GM19023 (cell line): ENCODE data around the gene ADAP1.

Experiments used
- ATAC-seq: cut with Tn5 transposase; IDR thresholded peaks from one replicate; pipeline ENCODE4 v1.9.1; 2021; ENCODE audit warnings: mild to moderate bottlenecking, moderate library complexity; ENCODE audit not compliant: unreplicated experiment

The ADAP1 gene

GRCh38 chr7:910931-911431 is 43.5 kb downstream of the ADAP1 start:
- no peak for ATAC-seq

- ATAC-seq = no peak
Measured at GRCh38 chr7:910441-910861, 44.0 kb downstream of the ADAP1 start.

- no peak for ATAC-seq
Measured at GRCh38 chr7:909358-910329, 44.8 kb downstream of the ADAP1 start.

GRCh38 chr7:908591-909357 is 45.7 kb downstream of the ADAP1 start:
- peak; percentile 80 for ATAC-seq

- no peak for ATAC-seq
Measured at GRCh38 chr7:908159-908581, 46.3 kb downstream of the ADAP1 start.

- no peak for ATAC-seq
Measured at GRCh38 chr7:907158-907980, 47.1 kb downstream of the ADAP1 start.

GRCh38 chr7:906776-907157 is 47.7 kb downstream of the ADAP1 start:
- no peak for ATAC-seq

- ATAC-seq = no peak
Measured at GRCh38 chr7:904847-905246, 49.6 kb downstream of the ADAP1 start.

GRCh38 chr7:903921-904755 is 50.3 kb downstream of the ADAP1 start:
- ATAC-seq = no peak

GRCh38 chr7:902996-903395 is 51.5 kb downstream of the ADAP1 start:
- ATAC-seq = no peak

- no peak for ATAC-seq
Measured at GRCh38 chr7:901388-902154, 52.9 kb downstream of the ADAP1 start.

- no peak for ATAC-seq
Measured at GRCh38 chr7:901041-901387, 53.5 kb downstream of the ADAP1 start.

- ATAC-seq = no peak
Measured at GRCh38 chr7:900331-901040, 54.0 kb downstream of the ADAP1 start.

- ATAC-seq = no peak
Measured at GRCh38 chr7:899806-900205, 54.7 kb downstream of the ADAP1 start.

- ATAC-seq = no peak
Measured at GRCh38 chr7:898855-899681, 55.4 kb downstream of the ADAP1 start.

GRCh38 chr7:898460-898854 is 56.0 kb downstream of the ADAP1 start:
- no peak for ATAC-seq

- ATAC-seq = no peak
Measured at GRCh38 chr7:897771-898376, 56.6 kb downstream of the ADAP1 start.
